Endothelial cell of umbilical vein (primary cell): ENCODE measurements around the gene ADAM23.
A peak's percentile ranks its signal among the peaks of the same experiment; 100 is the strongest.

Experiments
- POLR2A ChIP-seq: IDR thresholded peaks from 2 replicates; pipeline ENCODE4 v1.6.1; 2012; ENCODE audit warnings: low read depth, mild to moderate bottlenecking, control low read depth, low read length
- POLR2AphosphoS5 ChIP-seq: IDR thresholded peaks from 2 replicates; pipeline ENCODE4 v1.6.1; 2012; ENCODE audit warnings: low read depth, mild to moderate bottlenecking, control low read depth, low read length, moderate library complexity; ENCODE audit not compliant: insufficient read depth
- TF ChIP-seq, protein P1 (sequence below), 2 donors: IDR thresholded peaks; 1 replicate in 1 of 2; 2 replicates in 1 of 2; pipeline ENCODE4 v1.5.1; 2011; ENCODE audit warnings: low read length in 2 of 2, mild to moderate bottlenecking in 2 of 2, moderate library complexity in 2 of 2, control low read depth in 1 of 2, inconsistent platforms in 1 of 2, low read depth in 1 of 2; ENCODE audit not compliant: insufficient read depth in 1 of 2; ENCODE audit errors: extremely low read depth in 1 of 2
- TF ChIP-seq, protein P2 (sequence below): IDR thresholded peaks from 2 replicates; pipeline ENCODE4 v1.6.1; 2011; ENCODE audit not compliant: insufficient read depth, insufficient read length

DNA sequence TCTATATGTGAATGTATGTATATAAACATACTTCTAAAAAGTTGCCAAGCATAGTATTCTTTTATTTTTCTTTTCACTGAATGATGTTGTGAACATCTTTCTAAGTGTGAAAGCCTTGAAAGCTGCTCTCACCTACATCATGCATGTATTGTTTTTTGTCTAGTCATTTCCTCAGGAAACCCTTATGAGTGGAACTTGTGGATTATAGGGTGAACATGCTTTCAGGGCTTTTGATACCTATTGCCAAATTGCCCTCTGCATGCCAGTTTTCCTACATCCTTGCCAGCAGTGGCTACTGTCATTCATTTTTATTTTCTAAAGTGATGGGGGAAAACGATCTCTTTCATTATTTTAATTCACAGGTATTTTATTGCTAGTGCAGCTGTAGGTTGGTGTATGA is 78.3 kb downstream of the ADAM23 start:
- TF ChIP-seq, protein P1, sequence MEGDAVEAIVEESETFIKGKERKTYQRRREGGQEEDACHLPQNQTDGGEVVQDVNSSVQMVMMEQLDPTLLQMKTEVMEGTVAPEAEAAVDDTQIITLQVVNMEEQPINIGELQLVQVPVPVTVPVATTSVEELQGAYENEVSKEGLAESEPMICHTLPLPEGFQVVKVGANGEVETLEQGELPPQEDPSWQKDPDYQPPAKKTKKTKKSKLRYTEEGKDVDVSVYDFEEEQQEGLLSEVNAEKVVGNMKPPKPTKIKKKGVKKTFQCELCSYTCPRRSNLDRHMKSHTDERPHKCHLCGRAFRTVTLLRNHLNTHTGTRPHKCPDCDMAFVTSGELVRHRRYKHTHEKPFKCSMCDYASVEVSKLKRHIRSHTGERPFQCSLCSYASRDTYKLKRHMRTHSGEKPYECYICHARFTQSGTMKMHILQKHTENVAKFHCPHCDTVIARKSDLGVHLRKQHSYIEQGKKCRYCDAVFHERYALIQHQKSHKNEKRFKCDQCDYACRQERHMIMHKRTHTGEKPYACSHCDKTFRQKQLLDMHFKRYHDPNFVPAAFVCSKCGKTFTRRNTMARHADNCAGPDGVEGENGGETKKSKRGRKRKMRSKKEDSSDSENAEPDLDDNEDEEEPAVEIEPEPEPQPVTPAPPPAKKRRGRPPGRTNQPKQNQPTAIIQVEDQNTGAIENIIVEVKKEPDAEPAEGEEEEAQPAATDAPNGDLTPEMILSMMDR (IDR thresholded peaks at IDR 0.05; ENCODE audit: extremely low read depth in 1 of 2, insufficient read depth in 1 of 2, low read depth in 1 of 2, low read length in 2 of 2) = no peak
- TF ChIP-seq, protein P2, sequence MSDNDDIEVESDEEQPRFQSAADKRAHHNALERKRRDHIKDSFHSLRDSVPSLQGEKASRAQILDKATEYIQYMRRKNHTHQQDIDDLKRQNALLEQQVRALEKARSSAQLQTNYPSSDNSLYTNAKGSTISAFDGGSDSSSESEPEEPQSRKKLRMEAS = no peak
- no peak for TF ChIP-seq POLR2A
- TF ChIP-seq POLR2AphosphoS5 = peak; percentile 51
